Tibial nerve (tissue), 4 donors: ENCODE results near the gene CMTM2.

Experiments
- EP300 ChIP-seq, 2 donors: sonication (generic); formaldehyde crosslinking; IDR thresholded peaks; one replicate each; pipeline ENCODE4 v1.6.1; 2017; ENCODE audit warnings: antibody characterized with exemption in 2 of 2, mild to moderate bottlenecking in 1 of 2
- POLR2A ChIP-seq, 2 donors: fragments of 450-650 bp; IDR thresholded peaks; one replicate each; pipeline ENCODE4 v1.6.1; 2017; ENCODE audit warnings: antibody characterized with exemption in 2 of 2, mild to moderate bottlenecking in 2 of 2, moderate library complexity in 2 of 2
- TF ChIP-seq, protein P1 (sequence below), 5 experiments: fragments of 200-600 bp in 3 of 5; fragments of 450-650 bp in 2 of 5; sonication (generic) in 3 of 5; IDR thresholded peaks; one replicate each; pipeline ENCODE4 v1.5.1; 2016 to 2019; ENCODE audit warnings: antibody characterized with exemption in 5 of 5, mild to moderate bottlenecking in 3 of 5, moderate library complexity in 2 of 5

DNA sequence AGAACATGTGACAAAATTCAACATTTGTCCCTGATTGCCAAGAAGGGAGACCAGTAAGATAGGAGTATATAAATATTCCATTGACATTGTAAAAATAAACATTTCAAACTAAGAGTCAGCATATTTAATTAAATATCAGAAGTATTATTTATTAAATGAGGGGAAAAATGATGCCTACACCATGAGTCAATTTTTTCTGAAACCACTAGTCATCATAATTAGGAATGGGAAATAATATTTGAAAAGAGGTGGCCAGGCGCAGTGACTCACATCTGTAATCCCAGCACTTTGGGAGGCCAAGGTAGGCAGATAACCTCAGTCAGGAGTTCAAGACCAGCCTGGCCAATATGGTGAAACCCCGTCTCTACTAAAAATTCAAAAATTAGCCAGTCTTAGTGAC, 10.9 kb upstream of the CMTM2 start:
- TF ChIP-seq, protein P1, sequence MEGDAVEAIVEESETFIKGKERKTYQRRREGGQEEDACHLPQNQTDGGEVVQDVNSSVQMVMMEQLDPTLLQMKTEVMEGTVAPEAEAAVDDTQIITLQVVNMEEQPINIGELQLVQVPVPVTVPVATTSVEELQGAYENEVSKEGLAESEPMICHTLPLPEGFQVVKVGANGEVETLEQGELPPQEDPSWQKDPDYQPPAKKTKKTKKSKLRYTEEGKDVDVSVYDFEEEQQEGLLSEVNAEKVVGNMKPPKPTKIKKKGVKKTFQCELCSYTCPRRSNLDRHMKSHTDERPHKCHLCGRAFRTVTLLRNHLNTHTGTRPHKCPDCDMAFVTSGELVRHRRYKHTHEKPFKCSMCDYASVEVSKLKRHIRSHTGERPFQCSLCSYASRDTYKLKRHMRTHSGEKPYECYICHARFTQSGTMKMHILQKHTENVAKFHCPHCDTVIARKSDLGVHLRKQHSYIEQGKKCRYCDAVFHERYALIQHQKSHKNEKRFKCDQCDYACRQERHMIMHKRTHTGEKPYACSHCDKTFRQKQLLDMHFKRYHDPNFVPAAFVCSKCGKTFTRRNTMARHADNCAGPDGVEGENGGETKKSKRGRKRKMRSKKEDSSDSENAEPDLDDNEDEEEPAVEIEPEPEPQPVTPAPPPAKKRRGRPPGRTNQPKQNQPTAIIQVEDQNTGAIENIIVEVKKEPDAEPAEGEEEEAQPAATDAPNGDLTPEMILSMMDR (IDR thresholded peaks at IDR 0.05): no peak
- TF ChIP-seq POLR2A (IDR thresholded peaks at IDR 0.05) (no peak), EP300 (IDR thresholded peaks at IDR 0.05) (no peak)
